K562 (cell line): ENCODE measurements around the gene RAB6C. TPM values are rescaled to one million over a fixed set of nuclear protein-coding genes. Genes with fewer than 3 reads are reported as not detected.
A peak's percentile ranks its signal among the peaks of the same experiment; 100 is the strongest.

Source experiments
- ATAC-seq: fragments of 200-7000 bp; cut with Tn5 transposase; 3 replicates; pipeline ENCODE4 v1.9.1; 2020; ENCODE audit warnings: moderate library complexity
- BruUV-seq: library from RNA; stranded (reverse); fragments of 400-500 nt; replicated peaks from 2 replicates; lab custom pipeline; 2021; lab: Mats Ljungman, UMichigan
- CTCF ChIA-PET: fragments of 300-600 bp; formaldehyde crosslinking; extraction: SDS; loops from one replicate; lab custom pipeline; 2021; ENCODE audit warnings: low intra/inter-chr PET ratio; lab: Yijun Ruan, JAX
- POLR2A ChIA-PET: fragments of 300-600, 350-650 bp; sonication (Branson Sonifier 250); formaldehyde crosslinking; extraction: SDS; loops from one replicate; lab custom pipeline; 2021; ENCODE audit warnings: antibody characterized with exemption, inconsistent platforms; lab: Yijun Ruan, JAX
- DNase-seq, 4 experiments: peaks; one replicate each; pipeline versions ENCODE4 v3.0.0 to v3.0.0-alpha.2; 2011 to 2018; ENCODE audit warnings: low spot score in 3 of 4, mixed read lengths in 3 of 4; ENCODE audit errors: extremely low read depth in 1 of 4
- FAIRE-seq: peaks from 2 replicates; lab custom pipeline; 2011; peaks lifted over from hg19 to GRCh38; lab: Jason Lieb, UNC
- H2AFZ ChIP-seq: 2 replicates; pipeline ENCODE4 v1.6.0; 2011; ENCODE audit warnings: low read depth, low read length, control low read depth, inconsistent platforms
- H3K27ac ChIP-seq: fragments of 200-600 bp; 3 replicates; pipeline ENCODE4 v1.8.0; 2011; ENCODE audit warnings: low read depth, mild to moderate bottlenecking, control low read depth, inconsistent platforms, low read length, moderate library complexity, mixed read lengths; ENCODE audit errors: extremely low read depth
- H3K27me3 ChIP-seq, 2 experiments: fragments of 300-600 bp in 1 of 2; 2 replicates in 1 of 2; 3 replicates in 1 of 2; pipeline versions ENCODE4 v1.6.0 to v1.8.0; 2011; ENCODE audit warnings: inconsistent platforms in 2 of 2, low read length in 2 of 2, mild to moderate bottlenecking in 1 of 2, mixed read lengths in 1 of 2, moderate library complexity in 1 of 2; ENCODE audit not compliant: control insufficient read depth in 2 of 2, insufficient read depth in 2 of 2
- H3K36me3 ChIP-seq: fragments of 300-600 bp; 3 replicates; pipeline ENCODE4 v1.8.0; 2011; ENCODE audit warnings: mild to moderate bottlenecking, low read length, inconsistent platforms; ENCODE audit not compliant: control insufficient read depth, insufficient read depth
- H3K4me1 ChIP-seq, 2 experiments: fragments of 200-600 bp in 1 of 2; replicated peaks in 1 of 2; 2 replicates in 1 of 2; 3 replicates in 1 of 2; pipeline versions ENCODE4 v1.5.1 to v1.8.0; 2011; ENCODE audit warnings: inconsistent platforms in 2 of 2, low read length in 2 of 2, mild to moderate bottlenecking in 1 of 2, mixed read lengths in 1 of 2, moderate library complexity in 1 of 2; ENCODE audit not compliant: control insufficient read depth in 2 of 2, insufficient read depth in 2 of 2
- H3K4me2 ChIP-seq: 2 replicates; pipeline ENCODE4 v1.6.1; 2011; ENCODE audit warnings: low read length, control low read depth, inconsistent platforms, mixed read lengths; ENCODE audit not compliant: insufficient read depth
- H3K4me3 ChIP-seq: fragments of 200-600 bp; sonication (generic), shearing (Covaris generic); 2 replicates; pipeline ENCODE4 v1.5.1; 2016; ENCODE audit warnings: control low read depth, inconsistent platforms
- H3K79me2 ChIP-seq: fragments of 200-600 bp; 3 replicates; pipeline ENCODE4 v1.8.0; 2011; ENCODE audit warnings: low read length, inconsistent platforms; ENCODE audit not compliant: control insufficient read depth, insufficient read depth
- H3K9ac ChIP-seq, 2 experiments: 2 replicates each; pipeline versions ENCODE4 v1.6.0 to v1.6.1; 2011; ENCODE audit warnings: low read depth in 2 of 2, low read length in 2 of 2, control low read depth in 1 of 2, inconsistent platforms in 1 of 2, mild to moderate bottlenecking in 1 of 2, mixed read lengths in 1 of 2; ENCODE audit not compliant: insufficient read depth in 1 of 2
- H3K9me1 ChIP-seq: one replicate; pipeline ENCODE4 v1.6.0; 2011; ENCODE audit warnings: inconsistent platforms, mild to moderate bottlenecking, low read length, moderate library complexity; ENCODE audit not compliant: control insufficient read depth, insufficient read depth
- H3K9me3 ChIP-seq: replicated peaks from 2 replicates; pipeline ENCODE4 v1.5.1; 2011; ENCODE audit warnings: low read depth, low read length, inconsistent platforms; ENCODE audit not compliant: control insufficient read depth, insufficient read depth
- H4K20me1 ChIP-seq: replicated peaks from 2 replicates; pipeline ENCODE4 v1.6.1; 2011; ENCODE audit warnings: low read length, inconsistent platforms, mixed read lengths; ENCODE audit not compliant: control insufficient read depth, insufficient read depth
- KDM5B ChIP-seq: fragments of 200-600 bp; sonication (generic); IDR thresholded peaks from 2 replicates; pipeline ENCODE4 v1.6.1; 2012; ENCODE audit warnings: low read depth, mild to moderate bottlenecking, moderate library complexity, low read length, control low read depth, inconsistent platforms; ENCODE audit not compliant: insufficient replicate concordance
- RBM25 ChIP-seq: fragments of 200-400 bp; formaldehyde crosslinking; IDR thresholded peaks from 2 replicates; pipeline ENCODE4 v1.6.1; 2018; ENCODE audit warnings: low read length, low read depth, moderate library complexity; ENCODE audit not compliant: severe bottlenecking
- ZBTB40 ChIP-seq, 2 experiments: fragments of 450-650 bp in 1 of 2; sonication (generic) in 1 of 2; formaldehyde crosslinking in 1 of 2; IDR thresholded peaks; 2 replicates each; pipeline versions ENCODE4 v1.7.1 to v1.9.0; 2016 to 2022; ENCODE audit warnings: inconsistent platforms in 1 of 2, mild to moderate bottlenecking in 1 of 2, missing genetic modification reagents in 1 of 2
- WGBS: fragments of 100-300 bp; shearing (Covaris generic); methylation state at CpG from one replicate; pipeline ENCODE4 v1.1.6; 2016; ENCODE audit warnings: low coverage, mixed read lengths; ENCODE audit not compliant: insufficient coverage; ENCODE audit errors: missing lambda C conversion rate; 5-methylcytosine and 5-hydroxymethylcytosine counted together
- in situ Hi-C: fragments of 300-500 bp; cut with MboI; formaldehyde crosslinking; loops from 4 replicates; pipeline ENCODE4 v1.15.0; 2018; ENCODE audit warnings: inconsistent platforms, mixed read lengths
- intact Hi-C: fragments of 100-400 bp; cut with micrococcal nuclease; formaldehyde crosslinking; loops from 2 replicates; pipeline ENCODE4 v1.14.2; 2022
- polyA plus RNA-seq, 8 experiments: library from polyadenylated mRNA; depleted of rRNA in 4 of 8; stranded (reverse) in 5 of 8; unstranded in 3 of 8; fragments of >200 nt; fragmentation: Nextera tagmentation in 2 of 8; fragmentation: Illumina TruSeq in 1 of 8; extraction: Ambion mirVana in 2 of 8; extraction: Trizol in 1 of 8; gene quantifications; 2 replicates each; pipeline versions ENCODE4 v1.2.1 to v1.2.3, GENCODE V29; 2011 to 2014; ENCODE audit warnings: inconsistent platforms in 1 of 8, missing spikeins in 1 of 8
- total RNA-seq, 7 experiments: library from RNA; depleted of rRNA in 6 of 7; stranded (reverse); fragments of >200 nt in 6 of 7; fragmentation: Illumina TruSeq in 2 of 7; extraction: Trizol in 2 of 7; gene quantifications; 2 replicates each; pipeline versions ENCODE4 v1.2.1 to v1.2.3, GENCODE V29; 2011 to 2021; ENCODE audit warnings: low replicate concordance in 1 of 7

Gene RAB6C
- total and polyA plus RNA-seq, 9 of the 15 experiments (the other 6 are each of a cell fraction or from before 2014, with no cell fraction given), result not detected

DNA sequence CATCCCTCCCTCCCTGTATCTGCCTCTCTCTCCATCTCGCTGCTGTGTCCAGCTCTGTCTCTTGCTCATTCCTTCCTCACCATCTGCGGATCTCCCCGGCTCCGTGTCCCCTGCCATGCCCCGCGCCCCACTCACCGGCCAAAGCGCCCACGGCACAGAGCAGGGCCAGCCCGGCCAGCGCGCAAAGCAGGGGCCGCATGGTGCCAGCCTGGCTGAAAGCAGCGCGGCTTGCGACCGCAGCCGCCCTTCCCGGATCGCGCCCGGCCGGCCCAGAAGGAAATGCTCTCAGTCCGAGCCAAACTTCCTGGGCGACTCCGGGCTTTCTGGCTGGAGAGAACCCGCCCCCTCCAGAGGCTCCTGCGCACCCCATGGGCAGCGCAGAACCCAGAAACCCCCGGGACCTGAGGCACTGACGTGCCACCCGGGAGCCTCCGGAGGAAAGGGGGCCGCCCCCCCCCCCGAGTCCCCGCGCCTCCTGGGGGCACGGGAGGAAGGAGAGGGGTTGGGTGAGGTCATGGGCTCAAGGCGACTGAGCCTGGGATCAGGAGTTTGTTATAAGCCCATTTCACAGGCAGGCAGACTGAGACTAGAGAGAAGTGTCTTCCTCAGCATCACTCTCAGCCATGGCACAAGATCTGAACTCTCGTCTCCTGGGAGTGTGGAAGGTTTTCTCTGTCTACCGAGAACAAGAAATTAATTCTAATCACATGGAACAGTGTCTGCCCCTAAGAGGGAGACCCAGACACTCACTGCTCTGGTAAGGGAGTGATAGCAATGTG is 45.2 kb upstream of the RAB6C start:
- TF ChIP-seq RBM25 (peak; percentile 61), KDM5B (no peak), ZBTB40 (IDR thresholded peaks at IDR 0.05) (no peak), ZBTB40 (CRISPR knock-in tag; IDR thresholded peaks at IDR 0.05) (no peak)
- FAIRE-seq, result no peak
- Histone ChIP-seq H3K27ac (no peak overlapping the region), H3K4me1 (no peaks in the 10 kb centered on the region), H3K36me3 (no peaks in the 10 kb centered on the region), H3K4me2 (no peak overlapping the region), H3K9ac (no peak overlapping the region), H3K9me3 (no peaks in the 10 kb centered on the region), H3K27me3 (peaks cover 0 to 12% of the 10 kb centered on the region in 2 experiments; a peak in 3 of 5 replicates), H3K79me2 (no peaks in the 10 kb centered on the region), H3K9me1 (no peaks in the 10 kb centered on the region), H3K4me3 (no peak overlapping the region), H2AFZ (no peak overlapping the region), H4K20me1 (0 out of 2 replicates have a peak, but pooled peaks cover 4% of the 10 kb centered on the region)
- POLR2A ChIA-PET, result no interaction called here
- intact Hi-C loops, result no loop called here
- DNase-seq, result no peak
- BruUV-seq, result no TSS peak
- CTCF ChIA-PET, result no interaction called here
- no peak for ATAC-seq
- 5% methylated on average over 29 of the region's 41 CpGs for WGBS
- in situ Hi-C loops, result no loop called here
